ENCODE results near the gene ANKRD16.

ANKRD16 gene

DNA sequence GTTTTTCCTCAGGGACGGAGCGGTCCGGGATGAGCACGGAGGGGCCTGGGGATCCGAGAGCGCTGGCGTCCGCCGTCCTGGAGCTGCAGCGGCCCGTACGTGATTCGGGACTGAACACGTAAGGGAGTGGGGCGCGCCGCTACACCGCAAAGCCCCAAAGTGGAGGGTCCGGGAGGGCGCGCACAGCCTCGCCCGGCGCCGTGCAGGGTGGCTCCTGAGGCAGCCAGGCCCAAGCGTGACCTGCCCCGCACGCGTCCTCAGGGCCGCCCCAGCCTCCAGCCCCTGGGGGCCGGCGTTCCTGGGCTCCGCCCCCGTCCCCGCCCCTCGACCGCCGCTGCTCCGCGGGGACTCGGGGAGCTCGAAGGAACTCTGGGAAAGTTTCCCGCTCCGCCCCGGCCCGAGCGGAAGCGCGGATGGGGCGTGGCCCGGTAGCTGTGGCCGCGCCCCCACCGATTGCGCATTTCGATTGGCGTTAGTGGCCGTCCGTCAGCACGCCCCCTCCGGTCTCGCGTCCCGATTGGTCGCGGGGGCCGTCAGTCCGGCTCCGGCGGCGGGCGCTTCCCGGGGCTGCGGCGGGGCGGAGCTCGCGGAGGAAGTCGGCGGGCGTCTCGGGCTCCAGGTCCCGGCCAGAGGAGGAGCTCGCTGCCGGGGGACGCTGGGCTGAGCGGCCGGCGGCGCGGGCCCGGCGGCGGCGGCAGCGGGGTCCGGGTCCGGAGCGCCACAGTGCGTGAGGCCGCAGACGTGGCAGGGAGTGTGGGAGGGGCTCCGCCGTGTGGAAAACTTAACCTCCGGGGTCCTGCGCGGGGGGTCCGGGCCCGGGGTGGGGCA is at the start of gene ANKRD16, which contains the start of gene FBH1:
Gene ANKRD16, minus strand, starts transcription at position 270 of the 828 bp plus-strand sequence. CDS start 539 bp downstream, outside the sequence.
Gene FBH1, plus strand, starts transcription at position 620 of the 828 bp plus-strand sequence. Its CDS starts 103 bp downstream, at position 723.
- peak; percentile 96 for DNase-seq (ENCODE audit: low read depth)
- H3K4me3 ChIP-seq (ENCODE audit: low read depth, low read length) = peak within 1 kb of the TSS; percentile 77
- TF ChIP-seq MYC (IDR thresholded peaks at IDR 0.05; ENCODE audit: low read depth, low read length) (peak; percentile 77), POLR2A (IDR thresholded peaks at IDR 0.05; ENCODE audit: extremely low read depth, insufficient read length) (peak; percentile 75)
- TF ChIP-seq, protein P1, sequence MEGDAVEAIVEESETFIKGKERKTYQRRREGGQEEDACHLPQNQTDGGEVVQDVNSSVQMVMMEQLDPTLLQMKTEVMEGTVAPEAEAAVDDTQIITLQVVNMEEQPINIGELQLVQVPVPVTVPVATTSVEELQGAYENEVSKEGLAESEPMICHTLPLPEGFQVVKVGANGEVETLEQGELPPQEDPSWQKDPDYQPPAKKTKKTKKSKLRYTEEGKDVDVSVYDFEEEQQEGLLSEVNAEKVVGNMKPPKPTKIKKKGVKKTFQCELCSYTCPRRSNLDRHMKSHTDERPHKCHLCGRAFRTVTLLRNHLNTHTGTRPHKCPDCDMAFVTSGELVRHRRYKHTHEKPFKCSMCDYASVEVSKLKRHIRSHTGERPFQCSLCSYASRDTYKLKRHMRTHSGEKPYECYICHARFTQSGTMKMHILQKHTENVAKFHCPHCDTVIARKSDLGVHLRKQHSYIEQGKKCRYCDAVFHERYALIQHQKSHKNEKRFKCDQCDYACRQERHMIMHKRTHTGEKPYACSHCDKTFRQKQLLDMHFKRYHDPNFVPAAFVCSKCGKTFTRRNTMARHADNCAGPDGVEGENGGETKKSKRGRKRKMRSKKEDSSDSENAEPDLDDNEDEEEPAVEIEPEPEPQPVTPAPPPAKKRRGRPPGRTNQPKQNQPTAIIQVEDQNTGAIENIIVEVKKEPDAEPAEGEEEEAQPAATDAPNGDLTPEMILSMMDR (IDR thresholded peaks at IDR 0.05; ENCODE audit: low read depth, low read length) = no peak
- TF ChIP-seq, protein P2, sequence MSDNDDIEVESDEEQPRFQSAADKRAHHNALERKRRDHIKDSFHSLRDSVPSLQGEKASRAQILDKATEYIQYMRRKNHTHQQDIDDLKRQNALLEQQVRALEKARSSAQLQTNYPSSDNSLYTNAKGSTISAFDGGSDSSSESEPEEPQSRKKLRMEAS (IDR thresholded peaks at IDR 0.05; ENCODE audit: low read depth, low read length) = peak; percentile 65; the same call in 1 of the 2 replicates

GRCh38 chr10:5938291-5938690 is 48.6 kb upstream of the ANKRD16 start:
- H3K4me3 ChIP-seq (ENCODE audit: low read depth, low read length) = no peak overlapping the region
- DNase-seq (ENCODE audit: low read depth) = no peak
- TF ChIP-seq, protein P1 (IDR thresholded peaks at IDR 0.05; ENCODE audit: low read depth, low read length) = no peak
- TF ChIP-seq POLR2A (IDR thresholded peaks at IDR 0.05; ENCODE audit: extremely low read depth, insufficient read length) = no peak
- TF ChIP-seq, protein P2 (IDR thresholded peaks at IDR 0.05; ENCODE audit: low read depth, low read length) = no peak
- no peak for TF ChIP-seq MYC (IDR thresholded peaks at IDR 0.05; ENCODE audit: low read depth, low read length)

GRCh38 chr10:5937016-5937415 is 47.3 kb upstream of the ANKRD16 start:
- no peak for DNase-seq (ENCODE audit: low read depth)
- no peak overlapping the region for H3K4me3 ChIP-seq (ENCODE audit: low read depth, low read length)
- TF ChIP-seq, protein P1 (IDR thresholded peaks at IDR 0.05; ENCODE audit: low read depth, low read length) = no peak
- TF ChIP-seq, protein P2 (IDR thresholded peaks at IDR 0.05; ENCODE audit: low read depth, low read length) = no peak
- TF ChIP-seq POLR2A (IDR thresholded peaks at IDR 0.05; ENCODE audit: extremely low read depth, insufficient read length) = no peak
- no peak for TF ChIP-seq MYC (IDR thresholded peaks at IDR 0.05; ENCODE audit: low read depth, low read length)

- DNase-seq (ENCODE audit: low read depth) = no peak
- H3K4me3 ChIP-seq (ENCODE audit: low read depth, low read length) = no peak overlapping the region
- TF ChIP-seq, protein P1 (IDR thresholded peaks at IDR 0.05; ENCODE audit: low read depth, low read length) = no peak
- TF ChIP-seq POLR2A (IDR thresholded peaks at IDR 0.05; ENCODE audit: extremely low read depth, insufficient read length) (no peak), MYC (IDR thresholded peaks at IDR 0.05; ENCODE audit: low read depth, low read length) (no peak)
- TF ChIP-seq, protein P2 (IDR thresholded peaks at IDR 0.05; ENCODE audit: low read depth, low read length) = no peak
Observed at GRCh38 chr10:5935628-5936027, 45.9 kb upstream of the ANKRD16 start.

- no peak for DNase-seq (ENCODE audit: low read depth)
- TF ChIP-seq, protein P2 (IDR thresholded peaks at IDR 0.05; ENCODE audit: low read depth, low read length) = no peak
- TF ChIP-seq, protein P1 (IDR thresholded peaks at IDR 0.05; ENCODE audit: low read depth, low read length) = no peak
- no peak for TF ChIP-seq POLR2A (IDR thresholded peaks at IDR 0.05; ENCODE audit: extremely low read depth, insufficient read length)
- TF ChIP-seq MYC (IDR thresholded peaks at IDR 0.05; ENCODE audit: low read depth, low read length) = no peak
Observed at GRCh38 chr10:5933909-5934546, 44.3 kb upstream of the ANKRD16 start.

More at GRCh38 chr10:5933909-5934546, 44.3 kb upstream of the ANKRD16 start:
- no peak overlapping the region for H3K4me3 ChIP-seq (ENCODE audit: low read depth, low read length)
